Omental fat pad (tissue), 4 donors: ENCODE data around the gene NPW. TPM values are rescaled to one million over a fixed set of nuclear protein-coding genes. Genes with fewer than 3 reads are reported as not detected.

ENCODE experiments used
- ATAC-seq: fragments of 150-250 bp; one replicate; pipeline ENCODE4 v1.9.1; 2016; ENCODE audit warnings: mild to moderate bottlenecking, moderate library complexity; ENCODE audit not compliant: low FRiP score
- DNase-seq: peaks from one replicate; pipeline ENCODE4 v3.0.0-alpha.2; 2019; ENCODE audit warnings: low spot score
- CTCF ChIP-seq, 3 donors: fragments of 450-650 bp; IDR thresholded peaks; one replicate each; pipeline ENCODE4 v1.5.1; 2016 to 2017; ENCODE audit warnings: antibody characterized with exemption in 3 of 3, mild to moderate bottlenecking in 3 of 3, moderate library complexity in 2 of 3
- total RNA-seq, 4 donors: library from RNA; depleted of rRNA; stranded (reverse); fragments of >200 nt; gene quantifications; one replicate each; pipeline ENCODE4 v1.1.0, GENCODE V29; 2016

The NPW gene
- total RNA-seq, 4 donors from 2014 or later = 0.48 TPM; not detected in 3

GRCh38 chr16:2040041-2040786 is 20.6 kb downstream of the NPW start:
- no peak for TF ChIP-seq CTCF (IDR thresholded peaks at IDR 0.05)
- ATAC-seq (no peak), DNase-seq (no peak)

- ATAC-seq (no peak), DNase-seq (no peak)
- TF ChIP-seq CTCF (IDR thresholded peaks at IDR 0.05) = no peak
Measured at GRCh38 chr16:2040787-2041522, 21.4 kb downstream of the NPW start.

GRCh38 chr16:2042171-2042985 is 22.8 kb downstream of the NPW start:
- no peak for TF ChIP-seq CTCF (IDR thresholded peaks at IDR 0.05)
- ATAC-seq (no peak), DNase-seq (no peak)

GRCh38 chr16:2042986-2043666 is 23.5 kb downstream of the NPW start:
- DNase-seq = no peak
- no peak for TF ChIP-seq CTCF (IDR thresholded peaks at IDR 0.05)
- ATAC-seq = no peak

- DNase-seq (no peak), ATAC-seq (peak; percentile 7)
- TF ChIP-seq CTCF (IDR thresholded peaks at IDR 0.05) = no peak
Measured at GRCh38 chr16:2043667-2044451, 24.3 kb downstream of the NPW start.

GRCh38 chr16:2044541-2044940 is 25.0 kb downstream of the NPW start:
- ATAC-seq = no peak
- TF ChIP-seq CTCF (IDR thresholded peaks at IDR 0.05) = no peak

More at GRCh38 chr16:2044541-2044940, 25.0 kb downstream of the NPW start:
- DNase-seq = no peak
